Endodermal cell (in vitro differentiated cells): Measurements from ENCODE around the gene TAC3. TPM values are rescaled to one million over a fixed set of nuclear protein-coding genes. Genes with fewer than 3 reads are reported as not detected.

Source experiments
- DNase-seq: peaks from one replicate; pipeline ENCODE4 v3.0.0-alpha.2; 2017
- H3K27ac ChIP-seq: 2 replicates; pipeline ENCODE4 v1.5.1; 2013; ENCODE audit warnings: mild to moderate bottlenecking, low read depth, low read length, moderate library complexity
- H3K27me3 ChIP-seq: 2 replicates; pipeline ENCODE4 v1.6.1; 2013; ENCODE audit warnings: mild to moderate bottlenecking, low read length, moderate library complexity; ENCODE audit not compliant: insufficient read depth, control insufficient read depth, poor library complexity, severe bottlenecking
- H3K36me3 ChIP-seq: 2 replicates; pipeline ENCODE4 v1.7.0; 2013; ENCODE audit warnings: mild to moderate bottlenecking, low read length, moderate library complexity; ENCODE audit not compliant: control insufficient read depth, insufficient read depth
- H3K4me1 ChIP-seq: one replicate; pipeline ENCODE4 v1.7.0; 2013; ENCODE audit warnings: low read length; ENCODE audit not compliant: control insufficient read depth, insufficient read depth
- H3K4me3 ChIP-seq: 2 replicates; pipeline ENCODE4 v1.5.1; 2013; ENCODE audit warnings: mild to moderate bottlenecking, low read length, moderate library complexity
- H3K9ac ChIP-seq: 2 replicates; pipeline ENCODE4 v1.6.1; 2013; ENCODE audit warnings: mild to moderate bottlenecking, low read length, moderate library complexity; ENCODE audit not compliant: poor library complexity, severe bottlenecking; ENCODE audit errors: extremely low read depth
- H3K9me3 ChIP-seq: 2 replicates; pipeline ENCODE4 v1.6.1; 2013; ENCODE audit warnings: mild to moderate bottlenecking, low read length, moderate library complexity; ENCODE audit not compliant: control insufficient read depth
- H3K27ac Mint-ChIP-seq: 2 replicates; pipeline ENCODE4 v1.8.0; 2020; ENCODE audit warnings: mixed read lengths
- H3K27me3 Mint-ChIP-seq: 2 replicates; pipeline ENCODE4 v1.8.0; 2021; ENCODE audit warnings: mild to moderate bottlenecking, mixed read lengths; ENCODE audit not compliant: insufficient read depth
- H3K36me3 Mint-ChIP-seq: 2 replicates; pipeline ENCODE4 v1.8.0; 2020; ENCODE audit warnings: low read depth, mixed read lengths
- H3K4me1 Mint-ChIP-seq: 2 replicates; pipeline ENCODE4 v1.8.0; 2020; ENCODE audit warnings: mixed read lengths
- H3K4me3 Mint-ChIP-seq: 2 replicates; pipeline ENCODE4 v1.8.0; 2020; ENCODE audit warnings: mild to moderate bottlenecking, moderate library complexity, mixed read lengths
- H3K9me3 Mint-ChIP-seq: 2 replicates; pipeline ENCODE4 v1.8.0; 2020; ENCODE audit warnings: mild to moderate bottlenecking, mixed read lengths
- CTCF ChIP-seq: fragments of 200-600 bp; sonication (generic); conservative IDR thresholded peaks from 2 replicates; pipeline ENCODE4 v1.5.0; 2021; ENCODE audit warnings: antibody characterized with exemption, mild to moderate bottlenecking
- WGBS, 2 experiments: methylation state at CpG; one replicate each; pipeline versions ENCODE4 v1.1.5 to v1.1.7; 2013; ENCODE audit warnings: missing lambda C conversion rate in 2 of 2, mixed read lengths in 1 of 2; ENCODE audit not compliant: insufficient coverage in 1 of 2, insufficient read length in 1 of 2; 5-methylcytosine and 5-hydroxymethylcytosine counted together
- total RNA-seq, 2 donors: library from RNA; stranded (reverse); fragmentation: NEBNext Ultra II Directional in 1 of 2; extraction: Animal tissue kit (Norgen Biotek cat#: 25700) in 1 of 2; gene quantifications; 2 replicates in 1 of 2; 3 replicates in 1 of 2; pipeline ENCODE4 v1.2.1, GENCODE V29; 2021

TAC3 gene
- total RNA-seq, 2 donors from 2014 or later, result 1.8 to 5.4 TPM

GRCh38 chr12:57051011-57051410, 34.7 kb upstream of the TAC3 start:
- H3K27ac Mint-ChIP-seq, result no peak overlapping the region

GRCh38 chr12:57049890-57050289, 33.6 kb upstream of the TAC3 start, which contains the start of gene MYO1A:
Gene MYO1A, minus strand, starts transcription at chr12:57050129. Its CDS starts 1,806 bp downstream, at chr12:57048323.
- H3K9me3 ChIP-seq, result no peaks in the 10 kb centered on the region
- H3K27ac ChIP-seq, result no peak within 1 kb of the TSS
- H3K4me1 ChIP-seq, result peaks cover 4% of the 10 kb centered on the region
- Mint-ChIP-seq H3K36me3 (peaks cover 9% of the 10 kb centered on the region), H3K4me3 (no peak within 1 kb of the TSS), H3K27ac (no peak within 1 kb of the TSS), H3K27me3 (peaks cover 58% of the 10 kb centered on the region), H3K9me3 (peaks cover 4% of the 10 kb centered on the region), H3K4me1 (peaks cover 16% of the 10 kb centered on the region)
- WGBS, 2 experiments, result 34 to 65% methylated on average over 2 of the region's 2 CpGs
- no peak for TF ChIP-seq CTCF
- no peaks in the 10 kb centered on the region for H3K36me3 ChIP-seq
- H3K27me3 ChIP-seq, result peaks cover 55% of the 10 kb centered on the region
- no peak within 1 kb of the TSS for H3K9ac ChIP-seq
- peak; percentile 77 for DNase-seq
- H3K4me3 ChIP-seq, result peak within 1 kb of the TSS; percentile 14

More at GRCh38 chr12:57051011-57051410, 34.7 kb upstream of the TAC3 start:
- Histone ChIP-seq H3K4me1 (peaks cover 4% of the 10 kb centered on the region), H3K27ac (no peak overlapping the region), H3K9me3 (no peaks in the 10 kb centered on the region), H3K4me3 (no peak overlapping the region), H3K9ac (no peak overlapping the region), H3K27me3 (peaks cover 46% of the 10 kb centered on the region), H3K36me3 (peaks cover 11% of the 10 kb centered on the region)
- 86% methylated on average over 1 of the region's 1 CpG; no CpG with 5 or more reads in 1 of the 2 experiments for WGBS, 2 experiments
- Mint-ChIP-seq H3K36me3 (peaks cover 16% of the 10 kb centered on the region), H3K27me3 (peaks cover 48% of the 10 kb centered on the region), H3K9me3 (peaks cover 4% of the 10 kb centered on the region), H3K4me3 (no peak overlapping the region), H3K4me1 (peaks cover 16% of the 10 kb centered on the region)
- peak; percentile 31 for DNase-seq
- no peak for TF ChIP-seq CTCF

- Histone ChIP-seq H3K4me3 (no peak overlapping the region), H3K9ac (no peak overlapping the region), H3K27ac (no peak overlapping the region), H3K27me3 (peaks cover 58% of the 10 kb centered on the region), H3K9me3 (no peaks in the 10 kb centered on the region), H3K4me1 (peaks cover 4% of the 10 kb centered on the region), H3K36me3 (no peaks in the 10 kb centered on the region)
- peaks cover 6% of the 10 kb centered on the region for H3K36me3 Mint-ChIP-seq
- H3K4me3 Mint-ChIP-seq, result no peak overlapping the region
- DNase-seq, result peak; percentile 31
- H3K4me1 Mint-ChIP-seq, result peaks cover 16% of the 10 kb centered on the region
- WGBS, 2 experiments, result 93 to 100% methylated on average over 4 of the region's 4 CpGs
- no peak overlapping the region for H3K27ac Mint-ChIP-seq
- peaks cover 58% of the 10 kb centered on the region for H3K27me3 Mint-ChIP-seq
- TF ChIP-seq CTCF, result no peak
- H3K9me3 Mint-ChIP-seq, result peaks cover 3% of the 10 kb centered on the region
These were observed 32.8 kb upstream of the TAC3 start for GRCh38 chr12:57049119-57049446.
